Memory B cell (primary cell): ENCODE measurements around the gene MIPOL1.
"Not testable (repeated sequence)": the region's sequence is repeated elsewhere in the genome, so short reads cannot be mapped to it uniquely, and the experiment has no call there.

ENCODE experiments used
- ATAC-seq: fragments of 150-1000 bp; cut with Tn5 transposase; 2 replicates; pipeline ENCODE4 v1.10.0; 2021; ENCODE audit warnings: low read depth, mild to moderate bottlenecking, moderate library complexity
- DNase-seq, 2 donors: peaks; one replicate each; pipeline ENCODE4 v3.0.0; 2022; ENCODE audit warnings: low spot score in 2 of 2
- H3K27ac Mint-ChIP-seq: one replicate; pipeline ENCODE4 v1.8.0; 2022; ENCODE audit warnings: mild to moderate bottlenecking, moderate library complexity, mixed read lengths
- H3K27me3 Mint-ChIP-seq: one replicate; pipeline ENCODE4 v1.8.0; 2022; ENCODE audit warnings: mixed read lengths
- H3K36me3 Mint-ChIP-seq: one replicate; pipeline ENCODE4 v1.8.0; 2022; ENCODE audit warnings: mild to moderate bottlenecking, mixed read lengths
- H3K4me1 Mint-ChIP-seq: one replicate; pipeline ENCODE4 v1.8.0; 2022; ENCODE audit warnings: mixed read lengths
- H3K4me3 Mint-ChIP-seq: one replicate; pipeline ENCODE4 v1.8.0; 2022; ENCODE audit warnings: mild to moderate bottlenecking, moderate library complexity, mixed read lengths
- H3K9me3 Mint-ChIP-seq: one replicate; pipeline ENCODE4 v1.8.0; 2022; ENCODE audit warnings: mixed read lengths

The MIPOL1 gene

GRCh38 chr14:37232907-37233481 is 35.3 kb downstream of the MIPOL1 start:
- DNase-seq (no peak), ATAC-seq (no peak)
- no peaks in the 10 kb centered on the region for H3K4me1 Mint-ChIP-seq
- no peak overlapping the region for H3K4me3 Mint-ChIP-seq
- no peak overlapping the region for H3K27ac Mint-ChIP-seq
- H3K36me3 Mint-ChIP-seq, result no peaks in the 10 kb centered on the region
- H3K27me3 Mint-ChIP-seq, result no peaks in the 10 kb centered on the region
- no peaks in the 10 kb centered on the region for H3K9me3 Mint-ChIP-seq

DNA sequence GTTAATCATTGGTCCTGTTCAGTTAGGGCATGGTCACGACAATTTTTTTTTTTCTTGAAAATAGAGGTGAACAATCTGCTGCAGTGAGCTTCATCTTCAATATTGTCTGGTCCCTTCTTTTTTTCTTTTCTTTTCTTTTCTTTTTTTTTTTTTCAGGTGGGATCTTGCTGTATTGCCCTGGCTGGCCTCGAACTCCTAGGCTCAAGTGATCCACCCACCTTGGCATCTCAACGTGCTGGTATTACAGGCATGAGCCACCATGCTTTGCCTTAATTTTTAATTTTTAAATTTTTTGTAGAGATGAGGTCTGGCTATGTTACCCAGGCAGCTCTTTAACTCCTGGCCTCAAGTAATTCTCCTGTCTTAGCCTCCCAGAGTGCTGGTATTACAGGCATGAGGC is 36.5 kb downstream of the MIPOL1 start:
- H3K27me3 Mint-ChIP-seq, result no peaks in the 10 kb centered on the region

DNA sequence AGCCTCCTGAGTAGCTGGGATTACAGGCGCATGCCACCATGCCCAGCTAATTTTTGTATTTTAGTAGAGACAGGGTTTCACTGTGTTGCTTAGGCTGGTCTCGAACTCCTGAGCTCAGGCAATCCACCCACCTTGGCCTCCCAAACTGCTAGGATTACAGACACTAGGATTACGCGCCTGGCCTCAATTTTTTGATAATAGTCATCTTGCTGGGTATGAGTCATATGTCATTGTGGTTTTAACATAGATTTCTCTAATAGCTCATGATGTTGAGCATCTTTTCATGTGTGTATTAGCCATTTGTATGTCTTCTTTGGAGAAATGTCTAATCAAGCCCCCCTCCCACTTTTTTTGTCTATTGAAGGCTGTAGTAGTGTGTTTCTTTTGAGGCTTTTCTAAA is 38.3 kb downstream of the MIPOL1 start:
- not testable (repeated sequence) for H3K36me3 Mint-ChIP-seq, ATAC-seq, DNase-seq, H3K4me1 Mint-ChIP-seq, H3K4me3 Mint-ChIP-seq, H3K27me3 Mint-ChIP-seq, H3K27ac Mint-ChIP-seq, H3K9me3 Mint-ChIP-seq

More for the DNA sequence above, 36.5 kb downstream of the MIPOL1 start:
- no peaks in the 10 kb centered on the region for H3K9me3 Mint-ChIP-seq
- H3K4me3 Mint-ChIP-seq, result no peak overlapping the region
- no peak for ATAC-seq
- DNase-seq, result no peak
- H3K4me1 Mint-ChIP-seq, result no peaks in the 10 kb centered on the region
- H3K27ac Mint-ChIP-seq, result no peak overlapping the region
- no peaks in the 10 kb centered on the region for H3K36me3 Mint-ChIP-seq

GRCh38 chr14:37237094-37237493 is 39.4 kb downstream of the MIPOL1 start:
- Mint-ChIP-seq H3K4me1 (no peaks in the 10 kb centered on the region), H3K9me3 (no peaks in the 10 kb centered on the region), H3K36me3 (no peaks in the 10 kb centered on the region), H3K27me3 (no peaks in the 10 kb centered on the region), H3K27ac (no peak overlapping the region), H3K4me3 (no peak overlapping the region)
- ATAC-seq, result no peak
- DNase-seq, result no peak

DNA sequence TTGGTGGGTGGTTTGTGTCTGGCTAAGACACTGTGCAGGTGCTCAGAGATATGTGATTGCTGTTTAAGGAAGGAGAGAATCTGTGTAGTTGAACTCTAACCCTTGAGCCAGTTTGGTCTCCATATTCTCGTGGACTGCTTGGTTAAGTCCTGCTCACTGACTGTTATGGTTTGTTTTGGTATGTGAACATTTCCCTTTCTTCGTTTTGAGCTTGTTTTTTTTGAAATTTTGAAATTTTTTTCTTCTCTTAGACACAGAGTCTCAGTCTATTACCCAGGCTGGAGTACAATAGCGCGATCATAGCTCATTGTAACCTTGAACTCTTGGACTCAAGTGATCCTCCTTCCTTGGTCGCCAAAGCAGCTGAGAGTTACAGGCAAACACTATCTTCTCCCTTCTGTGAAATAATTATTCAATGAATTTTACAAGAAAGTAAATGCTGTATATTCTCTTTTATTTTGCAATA is 40.0 kb downstream of the MIPOL1 start:
- Mint-ChIP-seq H3K9me3 (no peaks in the 10 kb centered on the region), H3K27me3 (no peaks in the 10 kb centered on the region), H3K36me3 (no peaks in the 10 kb centered on the region), H3K4me3 (no peak overlapping the region), H3K27ac (no peak overlapping the region), H3K4me1 (no peaks in the 10 kb centered on the region)
- DNase-seq (no peak), ATAC-seq (no peak)

DNA sequence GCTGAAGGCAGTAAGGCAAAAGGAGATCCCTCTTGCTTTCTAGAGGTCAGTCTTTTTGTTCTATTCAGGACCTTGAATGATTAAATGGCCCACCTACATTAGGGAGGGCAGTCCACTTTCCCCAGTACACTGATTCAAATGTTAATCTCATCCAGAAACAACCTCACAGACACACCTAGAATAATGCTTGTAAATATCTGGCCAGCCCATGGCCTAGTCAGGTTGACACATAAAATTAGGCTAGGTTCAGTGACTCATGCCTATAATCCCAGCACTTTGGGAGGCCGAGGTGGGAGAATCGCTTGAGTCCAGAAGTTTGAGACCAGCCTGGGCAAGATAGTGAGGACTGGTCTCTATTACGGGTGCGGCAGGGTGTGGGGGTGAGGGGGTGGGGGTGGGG is 43.5 kb downstream of the MIPOL1 start:
- no peak for ATAC-seq
- H3K4me3 Mint-ChIP-seq, result no peak overlapping the region

GRCh38 chr14:37246427-37246829 is 48.7 kb downstream of the MIPOL1 start:
- Mint-ChIP-seq H3K27me3 (no peaks in the 10 kb centered on the region), H3K4me1 (no peaks in the 10 kb centered on the region), H3K4me3 (no peak overlapping the region), H3K27ac (no peak overlapping the region), H3K36me3 (no peaks in the 10 kb centered on the region), H3K9me3 (no peaks in the 10 kb centered on the region)
- DNase-seq (no peak), ATAC-seq (no peak)

More for the DNA sequence above, 43.5 kb downstream of the MIPOL1 start:
- Mint-ChIP-seq H3K9me3 (no peaks in the 10 kb centered on the region), H3K27me3 (no peaks in the 10 kb centered on the region), H3K4me1 (no peaks in the 10 kb centered on the region), H3K36me3 (no peaks in the 10 kb centered on the region), H3K27ac (no peak overlapping the region)
- no peak for DNase-seq

DNA sequence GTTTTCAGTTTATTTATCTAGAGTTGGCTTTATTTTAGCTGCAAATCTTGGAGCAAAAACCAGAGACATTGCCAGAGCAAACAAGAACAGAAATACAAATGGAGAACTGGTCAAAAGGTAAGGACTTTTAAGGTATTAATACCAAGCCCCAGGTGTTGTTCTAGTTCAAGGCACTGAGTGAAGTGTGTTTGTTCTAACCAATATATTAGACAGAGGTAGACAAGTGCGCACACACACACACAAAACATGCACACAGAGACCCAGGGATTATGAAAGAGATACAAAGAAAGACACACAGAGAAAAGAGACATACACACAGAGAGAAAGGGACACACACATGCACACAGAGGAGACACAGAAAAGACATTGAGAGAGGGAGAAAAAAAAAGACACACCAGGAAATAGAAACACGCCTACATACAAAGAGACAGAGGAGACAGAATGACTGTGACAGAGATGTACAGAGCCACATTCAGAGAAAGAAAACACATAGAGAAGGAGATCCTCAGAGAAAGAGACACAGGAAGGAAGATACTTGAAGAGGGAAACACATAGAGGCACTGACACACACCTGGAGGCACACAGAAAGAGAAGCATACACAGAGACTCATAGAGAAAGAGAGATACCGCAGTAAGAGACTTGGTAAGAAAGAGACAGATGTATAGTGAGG is 50.2 kb downstream of the MIPOL1 start:
- Mint-ChIP-seq H3K4me1 (no peaks in the 10 kb centered on the region), H3K36me3 (no peaks in the 10 kb centered on the region), H3K27me3 (no peaks in the 10 kb centered on the region), H3K27ac (no peak overlapping the region), H3K4me3 (no peak overlapping the region), H3K9me3 (no peaks in the 10 kb centered on the region)
- no peak for DNase-seq
- ATAC-seq, result no peak

- no peaks in the 10 kb centered on the region for H3K4me1 Mint-ChIP-seq
- H3K27ac Mint-ChIP-seq, result no peak overlapping the region
- no peak overlapping the region for H3K4me3 Mint-ChIP-seq
- H3K9me3 Mint-ChIP-seq, result no peaks in the 10 kb centered on the region
- no peaks in the 10 kb centered on the region for H3K27me3 Mint-ChIP-seq
- no peaks in the 10 kb centered on the region for H3K36me3 Mint-ChIP-seq
- no peak for DNase-seq
- no peak for ATAC-seq
These were observed 54.0 kb downstream of the MIPOL1 start for GRCh38 chr14:37251775-37252174.

DNA sequence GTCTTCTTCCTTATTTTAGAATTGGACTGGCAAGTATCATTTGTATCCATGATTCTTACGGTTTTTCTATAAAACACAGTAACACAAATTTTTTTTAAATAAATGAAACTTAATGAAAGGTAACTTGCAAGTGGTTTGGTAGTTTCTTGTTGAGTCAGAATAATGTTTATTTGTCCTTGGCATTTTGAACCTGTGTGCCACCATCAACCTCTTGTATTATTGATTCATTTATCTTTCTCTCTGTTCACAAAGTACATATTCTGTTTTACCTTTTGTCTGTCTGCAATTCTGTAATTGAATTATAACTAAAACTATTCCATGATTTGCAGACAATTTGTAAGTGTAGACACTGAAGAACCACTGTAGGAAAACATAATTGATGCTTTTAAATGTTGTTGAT is 54.7 kb downstream of the MIPOL1 start:
- no peaks in the 10 kb centered on the region for H3K27me3 Mint-ChIP-seq
- H3K27ac Mint-ChIP-seq, result no peak overlapping the region
- DNase-seq (no peak), ATAC-seq (no peak)
- H3K36me3 Mint-ChIP-seq, result no peaks in the 10 kb centered on the region
- H3K9me3 Mint-ChIP-seq, result no peaks in the 10 kb centered on the region
- no peak overlapping the region for H3K4me3 Mint-ChIP-seq
- H3K4me1 Mint-ChIP-seq, result no peaks in the 10 kb centered on the region

- no peaks in the 10 kb centered on the region for H3K36me3 Mint-ChIP-seq
- H3K27ac Mint-ChIP-seq, result no peak overlapping the region
- no peak overlapping the region for H3K4me3 Mint-ChIP-seq
- H3K4me1 Mint-ChIP-seq, result no peaks in the 10 kb centered on the region
- no peak for DNase-seq
- no peaks in the 10 kb centered on the region for H3K9me3 Mint-ChIP-seq
- no peak for ATAC-seq
- no peaks in the 10 kb centered on the region for H3K27me3 Mint-ChIP-seq
These were observed 56.2 kb downstream of the MIPOL1 start for GRCh38 chr14:37253905-37254304.

DNA sequence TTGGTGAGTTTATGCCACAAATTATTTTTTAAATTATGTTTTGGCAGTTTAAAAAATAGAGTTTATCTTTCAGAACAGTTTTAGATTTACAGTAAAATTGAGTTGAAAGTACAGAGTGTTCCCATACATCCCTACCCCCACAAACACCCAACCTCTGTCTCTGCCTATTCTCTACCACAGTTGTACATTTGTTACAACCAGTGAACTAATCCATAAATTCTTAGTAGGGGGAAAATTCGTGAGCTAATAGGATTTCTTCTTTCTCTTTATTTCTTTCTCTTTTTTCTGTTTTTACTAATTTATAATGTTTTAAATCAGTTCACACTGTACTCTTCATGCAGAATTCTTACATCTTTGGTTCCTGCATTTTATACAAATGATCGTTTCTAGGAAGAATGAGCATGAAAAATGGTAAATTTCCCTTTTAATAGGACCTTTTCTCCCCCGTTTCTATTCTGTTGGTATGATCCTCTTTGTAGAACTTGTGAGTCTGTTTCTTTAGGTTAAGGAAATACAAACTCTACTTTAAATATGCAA is 56.7 kb downstream of the MIPOL1 start:
- no peaks in the 10 kb centered on the region for H3K27me3 Mint-ChIP-seq
- H3K4me1 Mint-ChIP-seq, result no peaks in the 10 kb centered on the region
- no peak overlapping the region for H3K27ac Mint-ChIP-seq
- H3K9me3 Mint-ChIP-seq, result no peaks in the 10 kb centered on the region
- DNase-seq (no peak), ATAC-seq (no peak)
- H3K4me3 Mint-ChIP-seq, result no peak overlapping the region
- no peaks in the 10 kb centered on the region for H3K36me3 Mint-ChIP-seq

GRCh38 chr14:37257501-37258070 is 59.8 kb downstream of the MIPOL1 start:
- H3K27ac Mint-ChIP-seq, result no peak overlapping the region
- no peak overlapping the region for H3K4me3 Mint-ChIP-seq
- DNase-seq, result no peak
- H3K27me3 Mint-ChIP-seq, result no peaks in the 10 kb centered on the region
- ATAC-seq, result no peak
- H3K9me3 Mint-ChIP-seq, result no peaks in the 10 kb centered on the region
- H3K4me1 Mint-ChIP-seq, result no peaks in the 10 kb centered on the region
- H3K36me3 Mint-ChIP-seq, result no peaks in the 10 kb centered on the region

DNA sequence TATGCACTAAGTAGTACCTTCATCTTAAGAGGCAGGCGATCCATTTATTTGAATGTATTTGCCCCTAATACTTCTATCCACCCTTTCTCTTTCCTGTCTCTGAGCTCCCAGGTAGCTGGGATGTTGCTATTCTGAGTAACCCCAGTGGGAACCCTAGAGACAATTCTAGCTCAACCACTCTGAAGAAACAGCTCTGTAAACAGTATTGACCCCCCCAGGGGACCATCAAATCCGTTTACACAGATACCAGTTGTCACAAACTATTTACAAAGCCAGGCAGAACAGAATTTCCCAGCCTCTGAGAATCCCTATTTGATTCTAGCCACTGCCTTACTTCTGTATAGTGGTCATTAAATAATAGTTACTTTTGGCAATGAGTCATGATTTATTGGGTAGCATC is 64.9 kb downstream of the MIPOL1 start:
- Mint-ChIP-seq H3K4me1 (no peaks in the 10 kb centered on the region), H3K27ac (no peak overlapping the region), H3K4me3 (no peak overlapping the region), H3K27me3 (no peaks in the 10 kb centered on the region), H3K36me3 (no peaks in the 10 kb centered on the region), H3K9me3 (peaks cover 1% of the 10 kb centered on the region)
- no peak for ATAC-seq
- DNase-seq, result no peak
